Esophagus squamous epithelium (tissue), 5 donors: ENCODE data around the gene CASTOR2. TPM values are rescaled to one million over a fixed set of nuclear protein-coding genes. Genes with fewer than 3 reads are reported as not detected.
"Not testable (repeated sequence)": the region's sequence is repeated elsewhere in the genome, so short reads cannot be mapped to it uniquely, and the experiment has no call there.

Experiments used
- DNase-seq: peaks from one replicate; lab custom pipeline; 2025; lab: John Stamatoyannopoulos, UW
- H3K27ac ChIP-seq, 4 donors: fragments of 200-600 bp; sonication (generic); one replicate each; pipeline ENCODE4 v1.5.1; 2016 to 2019; ENCODE audit warnings: mild to moderate bottlenecking in 1 of 4
- H3K27me3 ChIP-seq, 4 donors: fragments of 200-600 bp; sonication (generic); 1 replicate in 3 of 4; 2 replicates in 1 of 4; pipeline versions ENCODE4 v1.5.1 to v1.6.0; 2017 to 2021; ENCODE audit warnings: antibody characterized with exemption in 1 of 4
- H3K36me3 ChIP-seq, 3 donors: fragments of 200-600 bp; sonication (generic); one replicate each; pipeline ENCODE4 v1.5.1; 2016 to 2019
- H3K4me1 ChIP-seq, 3 donors: fragments of 200-600 bp; sonication (generic); one replicate each; pipeline ENCODE4 v1.5.1; 2017 to 2019
- H3K4me3 ChIP-seq, 4 donors: fragments of 200-600 bp; sonication (generic); 1 replicate in 3 of 4; 2 replicates in 1 of 4; pipeline ENCODE4 v1.5.1; 2016 to 2019; ENCODE audit warnings: mild to moderate bottlenecking in 2 of 4, moderate library complexity in 1 of 4
- H3K9me3 ChIP-seq, 3 donors: fragments of 200-600 bp; sonication (generic); one replicate each; pipeline ENCODE4 v1.5.1; 2016 to 2019
- POLR2A ChIP-seq, 4 donors: fragments of 450-650 bp; IDR thresholded peaks; one replicate each; pipeline ENCODE4 v1.6.1; 2017; ENCODE audit warnings: antibody characterized with exemption in 4 of 4, mild to moderate bottlenecking in 4 of 4, moderate library complexity in 3 of 4
- WGBS, 2 donors: methylation state at CpG; one replicate each; pipeline ENCODE4 v1.1.5; 2018; 5-methylcytosine and 5-hydroxymethylcytosine counted together
- intact Hi-C: fragments of 100-400 bp; cut with DNase I; formaldehyde crosslinking; loops from one replicate; pipeline ENCODE4 v1.15.0; 2022
- total RNA-seq, 4 donors: library from RNA; depleted of rRNA; stranded (reverse); fragments of >200 nt; gene quantifications; one replicate each; pipeline ENCODE4 v1.1.0, GENCODE V29; 2016
- TF ChIP-seq, protein P1 (sequence below), 6 experiments: fragments of 450-650 bp in 4 of 6; fragments of 200-600 bp in 2 of 6; sonication (generic) in 2 of 6; IDR thresholded peaks; one replicate each; pipeline ENCODE4 v1.5.1; 2016 to 2019; ENCODE audit warnings: antibody characterized with exemption in 6 of 6, mild to moderate bottlenecking in 4 of 6, moderate library complexity in 4 of 6
- donor health status: DM: yes; HTN: yes; CAD: no.

Gene CASTOR2
- total RNA-seq, 4 donors from 2014 or later, result 4.6 to 10.8 (median 8.8) TPM

DNA sequence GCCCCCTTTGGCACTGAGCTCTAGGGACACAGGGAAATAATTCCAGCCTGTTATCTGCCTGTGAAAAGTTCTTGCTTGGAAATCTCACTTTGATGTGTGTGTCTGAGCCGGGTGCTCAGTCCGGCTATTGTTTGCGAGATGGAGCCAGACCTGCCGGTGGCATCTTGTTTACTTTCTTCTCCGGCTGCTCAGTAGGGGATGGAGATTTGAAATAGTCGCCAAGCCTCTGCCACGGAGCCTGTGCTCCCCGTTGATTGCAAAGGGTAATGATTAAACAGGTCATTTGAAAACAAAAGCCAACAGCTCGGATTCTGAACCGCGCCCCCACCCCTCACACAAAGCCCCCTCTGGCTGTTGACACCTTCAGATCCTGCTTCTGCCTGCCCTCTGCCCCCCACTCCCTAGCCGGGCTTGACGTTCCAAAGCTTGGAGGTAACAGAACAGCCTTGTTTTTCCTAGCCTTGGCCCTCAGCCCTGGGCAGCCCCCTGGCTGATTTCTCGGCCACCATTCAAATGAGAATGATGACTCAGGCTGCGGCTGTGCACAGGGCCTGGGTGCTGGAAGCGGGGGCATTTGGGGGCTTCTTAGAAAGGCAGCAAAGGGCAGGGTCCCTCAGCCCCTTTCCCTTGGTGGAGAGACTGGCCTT is 1.8 kb downstream of the CASTOR2 start:
- H3K4me3 ChIP-seq, H3K27ac ChIP-seq, H3K4me1 ChIP-seq, H3K9me3 ChIP-seq, DNase-seq, intact Hi-C loops, H3K36me3 ChIP-seq, H3K27me3 ChIP-seq: not testable (repeated sequence)
- WGBS, 2 donors, result no CpG with 5 or more reads among the region's 16 CpGs

DNA sequence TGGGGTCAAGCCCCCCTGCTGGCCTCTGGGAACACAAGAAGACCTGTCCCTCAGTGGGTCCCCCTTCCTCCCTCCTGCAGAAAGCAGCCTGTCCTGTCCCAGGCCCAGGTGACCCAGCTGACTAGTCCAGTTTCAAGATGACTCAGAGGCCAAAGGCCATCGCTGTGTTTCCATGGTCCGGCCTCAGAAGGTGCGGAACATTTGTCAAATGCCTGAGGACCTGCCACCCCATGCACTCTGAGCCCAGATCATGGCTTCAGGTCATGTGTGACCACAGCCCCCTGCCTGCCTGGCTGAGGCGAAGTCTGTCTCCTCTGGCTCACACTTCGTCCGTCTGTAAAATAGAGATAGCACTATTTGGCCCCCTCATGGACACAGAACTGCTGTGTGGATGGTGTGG is 2.4 kb downstream of the CASTOR2 start:
- H3K4me3 ChIP-seq, intact Hi-C loops, H3K36me3 ChIP-seq, H3K4me1 ChIP-seq, H3K27ac ChIP-seq, H3K9me3 ChIP-seq, H3K27me3 ChIP-seq, DNase-seq: not testable (repeated sequence)
- WGBS, 2 donors, result no CpG with 5 or more reads among the region's 6 CpGs

DNA sequence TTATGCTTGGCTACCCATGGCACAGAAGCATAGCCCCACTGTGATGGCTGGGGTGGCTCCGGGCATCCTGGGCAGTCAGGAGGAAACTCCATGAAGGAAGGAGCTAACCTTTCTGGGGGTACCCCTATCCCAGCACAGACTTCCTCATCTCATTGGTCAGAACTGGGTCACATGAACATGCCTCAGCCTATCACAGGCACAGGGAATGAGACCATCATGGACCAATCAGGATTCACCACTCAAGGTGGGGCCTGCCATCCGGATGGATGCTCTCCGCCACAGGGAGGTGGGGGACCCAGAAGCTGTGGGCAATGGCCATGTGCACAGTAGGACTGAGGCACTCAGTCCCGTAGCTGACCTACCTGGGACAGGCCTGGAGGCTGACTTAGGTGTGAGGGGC is 6.9 kb downstream of the CASTOR2 start:
- H3K27me3 ChIP-seq, H3K36me3 ChIP-seq, intact Hi-C loops: not testable (repeated sequence)

DNA sequence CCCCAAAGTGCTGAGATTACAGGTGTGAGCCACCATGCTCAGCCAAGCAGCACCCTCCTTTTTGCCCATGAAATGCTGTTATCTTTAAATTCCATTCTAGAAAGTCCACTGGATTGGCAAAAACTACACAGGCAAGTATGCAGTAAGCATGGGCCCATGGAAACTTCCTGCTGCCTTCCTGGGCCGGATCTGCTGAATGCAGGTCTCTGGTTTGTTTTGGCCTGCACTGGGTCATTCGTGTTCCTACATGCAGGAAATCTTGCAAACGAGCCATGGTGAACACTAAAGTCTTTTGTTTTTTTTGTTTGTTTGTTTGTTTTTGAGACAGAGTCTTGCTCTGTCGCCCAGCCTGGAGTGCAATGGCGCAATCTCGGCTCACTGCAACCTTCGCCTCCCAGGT is 7.9 kb downstream of the CASTOR2 start:
- H3K36me3 ChIP-seq, H3K4me3 ChIP-seq, H3K27ac ChIP-seq, intact Hi-C loops, H3K27me3 ChIP-seq, H3K9me3 ChIP-seq, H3K4me1 ChIP-seq, DNase-seq: not testable (repeated sequence)
- WGBS, 2 donors, result 50 to 80% methylated on average over 1 to 4 of the region's 7 CpGs

More for the DNA sequence above, 6.9 kb downstream of the CASTOR2 start:
- not testable (repeated sequence) for H3K27ac ChIP-seq, H3K4me1 ChIP-seq, H3K4me3 ChIP-seq, H3K9me3 ChIP-seq, DNase-seq
- WGBS, 2 donors, result no CpG with 5 or more reads among the region's 4 CpGs

DNA sequence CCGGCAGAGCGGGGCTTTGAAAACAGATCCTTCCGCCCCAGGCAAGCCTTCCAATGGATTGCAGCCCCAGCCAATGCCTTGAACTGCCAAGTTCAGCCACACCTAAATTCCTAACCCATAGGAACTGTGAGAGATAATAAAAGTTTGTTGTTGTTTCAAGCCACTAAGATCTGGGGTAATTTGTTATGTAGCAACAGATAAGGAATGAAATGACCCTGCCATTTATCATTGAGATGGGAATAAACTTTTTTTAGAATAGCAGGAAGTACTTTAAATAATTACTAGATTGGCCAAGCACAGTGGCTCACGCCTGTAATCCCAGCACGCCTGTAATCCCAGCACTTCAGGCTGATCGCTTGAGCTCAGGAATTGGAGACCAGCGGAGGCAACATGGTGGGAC is 11.5 kb downstream of the CASTOR2 start:
- H3K9me3 ChIP-seq, H3K27ac ChIP-seq, intact Hi-C loops, H3K4me1 ChIP-seq, H3K27me3 ChIP-seq, DNase-seq, H3K36me3 ChIP-seq, H3K4me3 ChIP-seq: not testable (repeated sequence)
- no CpG with 5 or more reads among the region's 7 CpGs for WGBS, 2 donors

DNA sequence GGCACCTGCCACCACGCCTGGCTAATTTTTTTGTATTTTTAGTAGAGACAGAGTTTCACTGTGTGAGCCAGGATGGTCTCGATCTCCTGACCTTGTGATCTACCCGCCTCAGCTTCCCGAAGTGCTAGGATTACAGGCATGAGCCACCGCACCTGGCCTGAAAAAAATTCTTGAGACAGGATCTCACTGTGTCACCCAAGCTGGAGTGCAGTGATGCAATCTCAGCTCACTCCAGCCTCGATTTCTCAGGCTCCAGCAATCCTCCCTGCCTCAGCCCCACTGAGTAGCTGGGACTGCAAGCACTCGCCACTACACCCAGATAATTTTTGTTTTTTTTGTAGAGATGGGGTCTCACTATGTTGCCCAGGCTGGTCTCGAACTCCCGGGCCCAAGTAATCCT is 13.0 kb downstream of the CASTOR2 start:
- DNase-seq, H3K4me3 ChIP-seq, intact Hi-C loops, H3K9me3 ChIP-seq, H3K36me3 ChIP-seq, H3K4me1 ChIP-seq, H3K27me3 ChIP-seq, H3K27ac ChIP-seq: not testable (repeated sequence)
- WGBS, 2 donors, result no CpG with 5 or more reads among the region's 9 CpGs

DNA sequence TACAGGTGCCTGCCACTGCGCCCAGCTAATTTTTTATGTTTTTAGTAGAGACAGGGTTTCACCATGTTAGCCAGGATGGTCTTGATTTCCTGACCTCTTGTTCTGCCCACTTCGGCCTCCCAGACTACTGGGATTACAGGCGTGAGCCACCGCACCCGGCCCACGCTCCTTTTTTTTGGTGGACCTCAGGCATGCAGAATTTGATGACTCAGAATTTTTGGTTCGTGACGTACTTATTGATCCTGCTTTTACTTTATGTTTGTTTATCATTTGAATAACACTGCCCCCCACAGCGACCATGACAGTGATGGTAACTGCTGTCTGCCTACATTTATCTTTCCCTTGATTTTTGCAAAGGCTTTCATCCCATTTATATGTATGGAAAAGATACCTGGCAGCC is 23.9 kb downstream of the CASTOR2 start:
- H3K4me3 ChIP-seq, DNase-seq, intact Hi-C loops, H3K27ac ChIP-seq, H3K27me3 ChIP-seq, H3K9me3 ChIP-seq, H3K36me3 ChIP-seq, H3K4me1 ChIP-seq: not testable (repeated sequence)
- 67 to 94% methylated on average over 9 of the region's 9 CpGs for WGBS, 2 donors

DNA sequence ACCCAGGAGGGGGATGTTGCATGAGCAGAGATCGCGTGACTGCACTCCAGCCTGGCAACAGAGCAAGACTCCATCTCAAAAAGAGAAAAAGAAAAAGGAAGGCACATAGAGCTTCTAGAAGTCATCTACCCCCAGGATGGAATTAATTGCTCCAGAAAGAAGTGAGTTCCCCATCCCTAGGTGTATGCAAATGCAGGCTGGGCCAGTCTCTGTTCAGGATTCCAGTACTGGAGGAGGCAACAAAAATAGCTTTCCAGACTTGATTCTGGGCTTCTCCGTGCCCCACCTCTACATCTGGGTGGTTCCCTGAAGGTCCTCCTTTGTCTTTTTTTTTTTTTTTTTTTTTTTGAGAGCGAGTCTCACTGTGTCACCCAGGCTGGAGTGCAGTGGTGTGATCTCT is 28.6 kb downstream of the CASTOR2 start:
- H3K4me3 ChIP-seq, result no peak overlapping the region
- intact Hi-C loops, result no loop called here
- DNase-seq, result no peak
- WGBS, 2 donors, result 74 to 79% methylated on average over 4 of the region's 4 CpGs
- H3K9me3 ChIP-seq, result no peaks in the 10 kb centered on the region
- H3K4me1 ChIP-seq, result peaks cover 0 to 19% (median 6%) of the 10 kb centered on the region in 3 donors
- H3K36me3 ChIP-seq, result no peaks in the 10 kb centered on the region
- H3K27me3 ChIP-seq, result no peaks in the 10 kb centered on the region
- TF ChIP-seq, protein P1, sequence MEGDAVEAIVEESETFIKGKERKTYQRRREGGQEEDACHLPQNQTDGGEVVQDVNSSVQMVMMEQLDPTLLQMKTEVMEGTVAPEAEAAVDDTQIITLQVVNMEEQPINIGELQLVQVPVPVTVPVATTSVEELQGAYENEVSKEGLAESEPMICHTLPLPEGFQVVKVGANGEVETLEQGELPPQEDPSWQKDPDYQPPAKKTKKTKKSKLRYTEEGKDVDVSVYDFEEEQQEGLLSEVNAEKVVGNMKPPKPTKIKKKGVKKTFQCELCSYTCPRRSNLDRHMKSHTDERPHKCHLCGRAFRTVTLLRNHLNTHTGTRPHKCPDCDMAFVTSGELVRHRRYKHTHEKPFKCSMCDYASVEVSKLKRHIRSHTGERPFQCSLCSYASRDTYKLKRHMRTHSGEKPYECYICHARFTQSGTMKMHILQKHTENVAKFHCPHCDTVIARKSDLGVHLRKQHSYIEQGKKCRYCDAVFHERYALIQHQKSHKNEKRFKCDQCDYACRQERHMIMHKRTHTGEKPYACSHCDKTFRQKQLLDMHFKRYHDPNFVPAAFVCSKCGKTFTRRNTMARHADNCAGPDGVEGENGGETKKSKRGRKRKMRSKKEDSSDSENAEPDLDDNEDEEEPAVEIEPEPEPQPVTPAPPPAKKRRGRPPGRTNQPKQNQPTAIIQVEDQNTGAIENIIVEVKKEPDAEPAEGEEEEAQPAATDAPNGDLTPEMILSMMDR (IDR thresholded peaks at IDR 0.05), result no peak
- no peak for TF ChIP-seq POLR2A (IDR thresholded peaks at IDR 0.05)
- H3K27ac ChIP-seq, result no peak overlapping the region

DNA sequence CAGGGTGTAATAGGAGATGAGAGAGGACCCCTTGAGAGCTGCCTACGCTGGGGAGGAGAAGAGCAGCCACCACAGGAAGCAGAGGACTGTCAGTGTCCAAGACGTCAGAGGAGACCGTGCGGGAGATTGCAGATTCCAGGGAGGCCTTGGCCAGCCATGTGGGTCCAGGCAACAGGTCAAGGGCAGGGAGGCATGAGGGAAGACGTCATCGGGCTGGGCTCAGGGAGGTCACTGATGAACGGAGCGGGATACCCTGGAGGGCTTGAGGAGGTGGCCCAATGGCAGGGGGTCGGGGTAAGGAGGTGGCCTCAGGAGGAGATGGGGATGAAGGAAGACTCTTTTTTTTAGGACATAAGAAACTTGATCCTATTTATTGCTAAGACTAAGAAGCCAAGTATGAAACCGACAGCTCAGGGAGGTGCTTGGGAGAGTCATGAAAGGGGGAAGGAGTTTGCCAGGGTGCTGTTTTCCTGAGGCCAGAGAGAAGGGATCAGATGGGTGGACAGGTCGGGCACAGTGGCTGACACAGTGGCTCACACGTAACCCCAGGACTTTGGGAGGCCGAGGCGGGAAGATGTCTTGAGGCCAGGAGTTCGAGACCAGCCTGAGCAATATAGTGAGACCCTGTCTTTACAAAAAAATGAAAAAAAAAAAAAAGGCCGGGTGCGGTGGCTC is 30.5 kb downstream of the CASTOR2 start:
- DNase-seq, H3K27ac ChIP-seq, H3K4me3 ChIP-seq, H3K27me3 ChIP-seq, H3K36me3 ChIP-seq, H3K9me3 ChIP-seq, intact Hi-C loops: not testable (repeated sequence)
- peaks cover 0 to 19% (median 6%) of the 10 kb centered on the region in 3 donors for H3K4me1 ChIP-seq
- WGBS, 2 donors, result 79 to 92% methylated on average over 16 to 17 of the region's 17 CpGs

DNA sequence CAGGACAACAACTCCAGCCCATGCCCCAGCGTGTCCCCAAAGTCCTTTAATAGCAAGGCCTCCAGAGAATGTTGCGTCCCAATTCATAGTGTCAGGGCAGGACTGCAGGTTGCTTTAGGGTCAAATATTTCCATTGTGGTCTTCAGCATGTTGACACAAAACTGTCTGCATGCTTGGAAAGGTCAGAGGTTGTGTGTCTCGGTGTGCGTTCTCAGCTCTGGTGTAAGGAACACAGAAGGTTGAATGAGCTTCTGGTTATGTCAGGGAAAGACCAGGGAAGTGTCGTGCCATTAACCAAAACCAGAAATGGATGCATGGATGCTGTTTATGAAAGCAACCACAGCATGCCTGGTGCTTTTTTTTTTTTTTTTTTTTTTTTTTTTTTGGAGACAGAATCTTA is 31.9 kb downstream of the CASTOR2 start:
- intact Hi-C loops, DNase-seq: not testable (repeated sequence)
- WGBS, 2 donors, result 86 to 87% methylated on average over 3 to 5 of the region's 5 CpGs

DNA sequence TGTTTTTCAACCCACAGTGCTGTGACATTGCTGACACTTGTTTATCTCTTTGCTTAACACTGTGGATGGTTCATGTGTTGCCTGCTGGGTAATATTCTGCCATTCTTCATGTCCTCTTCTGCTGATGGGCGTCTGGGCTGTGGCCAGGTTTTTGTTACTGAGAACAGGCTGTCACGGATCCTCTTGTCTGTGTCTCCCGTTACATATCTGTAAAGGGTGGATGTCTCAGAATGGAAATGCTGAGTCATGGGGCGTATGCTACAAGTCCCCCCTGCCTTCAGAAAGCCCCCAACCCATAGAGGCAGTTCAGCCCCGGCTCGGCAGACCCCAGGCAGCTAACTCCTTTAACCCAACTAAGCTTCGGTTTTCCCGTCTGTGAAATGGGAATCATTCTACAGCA is 33.3 kb downstream of the CASTOR2 start:
- H3K27me3 ChIP-seq, H3K9me3 ChIP-seq, H3K36me3 ChIP-seq, H3K27ac ChIP-seq, DNase-seq, H3K4me3 ChIP-seq, intact Hi-C loops: not testable (repeated sequence)
- 22 to 41% methylated on average over 4 of the region's 8 CpGs for WGBS, 2 donors
- H3K4me1 ChIP-seq, result peaks cover 0 to 26% (median 6%) of the 10 kb centered on the region in 3 donors

More for the DNA sequence above, 31.9 kb downstream of the CASTOR2 start:
- not testable (repeated sequence) for H3K36me3 ChIP-seq, H3K27me3 ChIP-seq, H3K27ac ChIP-seq, H3K9me3 ChIP-seq, H3K4me3 ChIP-seq
- peaks cover 0 to 24% (median 6%) of the 10 kb centered on the region in 3 donors for H3K4me1 ChIP-seq

DNA sequence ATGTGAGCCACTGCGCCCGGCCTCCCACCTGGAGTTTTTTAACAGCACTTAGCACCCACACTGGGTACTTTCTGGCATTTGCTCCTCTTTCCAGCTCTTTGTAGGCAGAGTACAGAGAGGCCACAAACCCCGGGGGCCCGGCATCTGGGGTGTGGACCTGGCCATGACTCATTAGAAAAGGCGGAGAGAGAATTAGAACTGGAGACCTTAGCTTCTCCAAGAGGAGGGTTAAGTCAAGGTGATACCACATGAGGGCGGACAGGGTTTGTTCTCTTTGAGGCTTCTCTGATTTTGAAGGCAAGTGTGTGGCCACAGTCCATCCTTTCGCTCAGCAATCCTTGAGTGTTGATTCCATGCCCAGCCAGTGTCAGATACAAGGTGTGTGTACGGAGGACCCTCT is 36.9 kb downstream of the CASTOR2 start:
- H3K4me1 ChIP-seq, H3K4me3 ChIP-seq, DNase-seq, H3K36me3 ChIP-seq, H3K27me3 ChIP-seq, H3K9me3 ChIP-seq, intact Hi-C loops, H3K27ac ChIP-seq: not testable (repeated sequence)
- WGBS, 2 donors, result 76 to 79% methylated on average over 5 of the region's 8 CpGs
